IMR-90 (cell line): ENCODE measurements around the gene FGFRL1. TPM values are rescaled to one million over a fixed set of nuclear protein-coding genes. Genes with fewer than 3 reads are reported as not detected.

Experiments used
- ATAC-seq: fragments of 200-7000 bp; cut with Tn5 transposase; 2 replicates; pipeline ENCODE4 v1.9.1; 2020; ENCODE audit warnings: low read depth, mild to moderate bottlenecking, moderate library complexity
- BruUV-seq: library from RNA; stranded (reverse); fragments of 400-500 nt; replicated peaks from 2 replicates; lab custom pipeline; 2021; lab: Mats Ljungman, UMichigan
- CTCF ChIA-PET: fragments of 300-600 bp; formaldehyde crosslinking; extraction: SDS; loops from one replicate; lab custom pipeline; 2021; ENCODE audit warnings: antibody characterized with exemption; lab: Yijun Ruan, JAX
- POLR2A ChIA-PET: fragments of 300-600 bp; sonication (Branson Sonifier 250); formaldehyde crosslinking; loops from one replicate; lab custom pipeline; 2022; ENCODE audit warnings: antibody characterized with exemption; ENCODE audit not compliant: unreplicated experiment; lab: Charles Lee
- DNase-seq: peaks from one replicate; pipeline ENCODE4 v3.0.0; 2013
- H2AFZ ChIP-seq: replicated peaks from 2 replicates; pipeline ENCODE3; 2013; ENCODE audit warnings: low read length, mild to moderate bottlenecking; ENCODE audit not compliant: poor library complexity
- H2AK5ac ChIP-seq: 2 replicates; pipeline ENCODE4 v1.6.1; 2013; ENCODE audit warnings: low read depth, low read length, inconsistent platforms
- H2AK9ac ChIP-seq: replicated peaks from 2 replicates; pipeline ENCODE3; 2013; ENCODE audit warnings: mild to moderate bottlenecking, low read depth, low read length, moderate library complexity; ENCODE audit not compliant: poor library complexity
- H2BK120ac ChIP-seq: 2 replicates; pipeline ENCODE4 v1.6.1; 2013; ENCODE audit warnings: low read depth, low read length, inconsistent platforms
- H2BK15ac ChIP-seq: 3 replicates; pipeline ENCODE4 v1.6.1; 2013; ENCODE audit warnings: low read depth, low read length, inconsistent platforms
- H2BK20ac ChIP-seq: 2 replicates; pipeline ENCODE4 v1.6.1; 2013; ENCODE audit warnings: low read depth, mild to moderate bottlenecking, inconsistent platforms, low read length, moderate library complexity
- H2BK5ac ChIP-seq: 2 replicates; pipeline ENCODE4 v1.6.1; 2013; ENCODE audit warnings: mild to moderate bottlenecking, low read depth, low read length, inconsistent platforms; ENCODE audit not compliant: poor library complexity, severe bottlenecking
- H3K14ac ChIP-seq: replicated peaks from 2 replicates; pipeline ENCODE4 v1.6.1; 2013; ENCODE audit warnings: low read depth, low read length, inconsistent platforms
- H3K18ac ChIP-seq: 2 replicates; pipeline ENCODE4 v1.6.1; 2013; ENCODE audit warnings: low read depth, low read length, control low read depth
- H3K23ac ChIP-seq: 2 replicates; pipeline ENCODE4 v1.6.1; 2013; ENCODE audit warnings: low read depth, low read length, inconsistent platforms
- H3K27ac ChIP-seq: 2 replicates; pipeline ENCODE4 v1.5.1; 2013; ENCODE audit warnings: mild to moderate bottlenecking, control low read depth, low read length; ENCODE audit not compliant: insufficient read depth
- H3K27me3 ChIP-seq: 2 replicates; pipeline ENCODE4 v1.6.1; 2013; ENCODE audit warnings: low read length; ENCODE audit not compliant: control insufficient read depth, insufficient read depth
- H3K36me3 ChIP-seq: 2 replicates; pipeline ENCODE4 v1.6.1; 2013; ENCODE audit warnings: low read length, mixed read lengths; ENCODE audit not compliant: control insufficient read depth, insufficient read depth
- H3K4ac ChIP-seq: 2 replicates; pipeline ENCODE4 v1.6.1; 2013; ENCODE audit warnings: low read depth, low read length, inconsistent platforms
- H3K4me1 ChIP-seq: 2 replicates; pipeline ENCODE4 v1.6.1; 2013; ENCODE audit warnings: low read length, mixed read lengths; ENCODE audit not compliant: control insufficient read depth, insufficient read depth
- H3K4me2 ChIP-seq: 2 replicates; pipeline ENCODE4 v1.6.1; 2013; ENCODE audit warnings: low read depth, mild to moderate bottlenecking, control low read depth, low read length, moderate library complexity
- H3K4me3 ChIP-seq: 2 replicates; pipeline ENCODE4 v1.5.1; 2013; ENCODE audit warnings: low read depth, mild to moderate bottlenecking, control low read depth, low read length, moderate library complexity; ENCODE audit not compliant: insufficient read depth
- H3K56ac ChIP-seq: 2 replicates; pipeline ENCODE4 v1.6.1; 2013; ENCODE audit warnings: low read length, inconsistent platforms; ENCODE audit not compliant: insufficient read depth; ENCODE audit errors: extremely low read depth
- H3K79me1 ChIP-seq, 2 experiments: 2 replicates each; pipeline ENCODE4 v1.6.1; 2013; ENCODE audit warnings: low read length in 2 of 2, inconsistent platforms in 1 of 2, low read depth in 1 of 2
- H3K9ac ChIP-seq: 2 replicates; pipeline ENCODE4 v1.6.1; 2013; ENCODE audit warnings: low read depth, low read length, control low read depth
- H3K9me1 ChIP-seq: 2 replicates; pipeline ENCODE4 v1.6.1; 2013; ENCODE audit warnings: low read length, inconsistent platforms; ENCODE audit not compliant: insufficient read depth
- H3K9me3 ChIP-seq: 2 replicates; pipeline ENCODE4 v1.6.1; 2013; ENCODE audit warnings: low read length; ENCODE audit not compliant: control insufficient read depth, insufficient read depth
- H4K20me1 ChIP-seq: 2 replicates; pipeline ENCODE4 v1.6.1; 2013; ENCODE audit warnings: low read length, inconsistent platforms; ENCODE audit not compliant: insufficient read depth
- H4K5ac ChIP-seq: 2 replicates; pipeline ENCODE4 v1.6.1; 2013; ENCODE audit warnings: mild to moderate bottlenecking, low read depth, low read length, control low read depth
- H4K8ac ChIP-seq, 2 experiments: 2 replicates each; pipeline ENCODE4 v1.6.1; 2013; ENCODE audit warnings: low read depth in 2 of 2, low read length in 2 of 2, control low read depth in 1 of 2, inconsistent platforms in 1 of 2
- H4K91ac ChIP-seq: 2 replicates; pipeline ENCODE4 v1.6.1; 2013; ENCODE audit warnings: low read depth, low read length, inconsistent platforms; ENCODE audit not compliant: insufficient read depth
- CEBPB ChIP-seq: IDR thresholded peaks from 2 replicates; pipeline ENCODE4 v1.6.1; 2012; ENCODE audit warnings: low read depth, low read length, improper control_type of control experiment
- CHD1 ChIP-seq: IDR thresholded peaks from 2 replicates; pipeline ENCODE4 v1.6.1; 2012; ENCODE audit warnings: low read depth, low read length, improper control_type of control experiment
- FOS ChIP-seq: fragments of 150-350 bp; IDR thresholded peaks from 2 replicates; pipeline ENCODE4 v1.6.1; 2016; ENCODE audit warnings: low read depth, low read length
- MAZ ChIP-seq: IDR thresholded peaks from 2 replicates; pipeline ENCODE4 v1.6.1; 2012; ENCODE audit warnings: low read depth, mild to moderate bottlenecking, low read length, improper control_type of control experiment, moderate library complexity, borderline replicate concordance
- MXI1 ChIP-seq: IDR thresholded peaks from 2 replicates; pipeline ENCODE4 v1.6.1; 2012; ENCODE audit warnings: low read depth, mild to moderate bottlenecking, low read length, moderate library complexity, borderline replicate concordance
- POLR2A ChIP-seq: IDR thresholded peaks from 2 replicates; pipeline ENCODE4 v1.6.1; 2012; ENCODE audit warnings: mild to moderate bottlenecking, low read depth, low read length
- RCOR1 ChIP-seq: IDR thresholded peaks from 2 replicates; pipeline ENCODE4 v1.6.1; 2012; ENCODE audit warnings: mild to moderate bottlenecking, low read length, improper control_type of control experiment; ENCODE audit not compliant: insufficient replicate concordance
- WGBS, 2 experiments: methylation state at CpG; one replicate each; pipeline versions ENCODE4 v1.1.5 to v1.1.7; 2013; ENCODE audit warnings: missing lambda C conversion rate in 2 of 2; ENCODE audit not compliant: insufficient read length in 1 of 2; ENCODE audit errors: extremely low coverage in 2 of 2; 5-methylcytosine and 5-hydroxymethylcytosine counted together
- dilution Hi-C: fragments of 300-500 bp; cut with HindIII; formaldehyde crosslinking; loops from one replicate; pipeline ENCODE4 v1.14.3; 2018; ENCODE audit warnings: low sequenced_read_pairs; ENCODE audit not compliant: unreplicated experiment
- in situ Hi-C: fragments of 300-500 bp; cut with MboI; formaldehyde crosslinking; loops from 3 replicates; pipeline ENCODE4 v1.14.3; 2019; ENCODE audit warnings: low sequenced_read_pairs, inconsistent platforms, mixed read lengths
- intact Hi-C: fragments of 100-400 bp; cut with micrococcal nuclease; formaldehyde crosslinking; loops from 2 replicates; pipeline ENCODE4 v1.10.0; 2022
- polyA plus RNA-seq, 3 experiments: library from polyadenylated mRNA; depleted of rRNA; stranded (reverse); fragments of >200 nt; gene quantifications; 2 replicates each; pipeline ENCODE4 v1.2.3, GENCODE V29; 2012; ENCODE audit warnings: low replicate concordance in 1 of 3
- total RNA-seq: library from RNA; depleted of rRNA; stranded (reverse); fragments of >200 nt; gene quantifications from 2 replicates; pipeline ENCODE4 v1.2.3, GENCODE V29; 2012
- TF ChIP-seq, protein P1 (sequence below): conservative IDR thresholded peaks from 2 replicates; pipeline ENCODE4 v1.5.1; 2012; ENCODE audit warnings: mild to moderate bottlenecking, low read depth, low read length, improper control_type of control experiment

FGFRL1 gene
- total and polyA plus RNA-seq, 2 of the 4 experiments (the other 2 are of a cell fraction): 49.3 to 78.8 TPM

GRCh38 chr4:1058997-1059665 is 47.7 kb downstream of the FGFRL1 start (continued):
- no peak for TF ChIP-seq CEBPB
- TF ChIP-seq RCOR1: no peak
- no peak for TF ChIP-seq FOS
- TF ChIP-seq POLR2A: no peak
- no peak for TF ChIP-seq MXI1
- no peak for TF ChIP-seq MAZ

GRCh38 chr4:1060121-1060520 is 48.7 kb downstream of the FGFRL1 start:
- H3K4me1 ChIP-seq: no peaks in the 10 kb centered on the region
- no peak overlapping the region for H4K8ac ChIP-seq
- H2BK120ac ChIP-seq: no peak overlapping the region
- H4K20me1 ChIP-seq: no peaks in the 10 kb centered on the region
- H3K23ac ChIP-seq: no peak overlapping the region
- no peak overlapping the region for H4K91ac ChIP-seq
- WGBS, 2 experiments: 43% methylated on average over 4 of the region's 10 CpGs; no CpG with 5 or more reads in 1 of the 2 experiments
- no peaks in the 10 kb centered on the region for H3K79me1 ChIP-seq
- no peak overlapping the region for H3K27ac ChIP-seq
- H3K14ac ChIP-seq: no peak overlapping the region
- ChIA-PET CTCF (no interaction called here), POLR2A (no interaction called here)
- no peak overlapping the region for H2AK9ac ChIP-seq
- no peak overlapping the region for H3K9ac ChIP-seq
- H3K9me1 ChIP-seq: no peaks in the 10 kb centered on the region
- no peak for TF ChIP-seq CHD1
- TF ChIP-seq, protein P1, sequence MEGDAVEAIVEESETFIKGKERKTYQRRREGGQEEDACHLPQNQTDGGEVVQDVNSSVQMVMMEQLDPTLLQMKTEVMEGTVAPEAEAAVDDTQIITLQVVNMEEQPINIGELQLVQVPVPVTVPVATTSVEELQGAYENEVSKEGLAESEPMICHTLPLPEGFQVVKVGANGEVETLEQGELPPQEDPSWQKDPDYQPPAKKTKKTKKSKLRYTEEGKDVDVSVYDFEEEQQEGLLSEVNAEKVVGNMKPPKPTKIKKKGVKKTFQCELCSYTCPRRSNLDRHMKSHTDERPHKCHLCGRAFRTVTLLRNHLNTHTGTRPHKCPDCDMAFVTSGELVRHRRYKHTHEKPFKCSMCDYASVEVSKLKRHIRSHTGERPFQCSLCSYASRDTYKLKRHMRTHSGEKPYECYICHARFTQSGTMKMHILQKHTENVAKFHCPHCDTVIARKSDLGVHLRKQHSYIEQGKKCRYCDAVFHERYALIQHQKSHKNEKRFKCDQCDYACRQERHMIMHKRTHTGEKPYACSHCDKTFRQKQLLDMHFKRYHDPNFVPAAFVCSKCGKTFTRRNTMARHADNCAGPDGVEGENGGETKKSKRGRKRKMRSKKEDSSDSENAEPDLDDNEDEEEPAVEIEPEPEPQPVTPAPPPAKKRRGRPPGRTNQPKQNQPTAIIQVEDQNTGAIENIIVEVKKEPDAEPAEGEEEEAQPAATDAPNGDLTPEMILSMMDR: no peak
- H2AK5ac ChIP-seq: no peak overlapping the region
- DNase-seq: no peak
- no peaks in the 10 kb centered on the region for H3K9me3 ChIP-seq
- no peak overlapping the region for H3K18ac ChIP-seq
- in situ Hi-C loops: no loop called here
- no peak overlapping the region for H3K4me3 ChIP-seq
- no peak overlapping the region for H2AFZ ChIP-seq
- peaks cover 67% of the 10 kb centered on the region for H3K27me3 ChIP-seq
- H3K36me3 ChIP-seq: no peaks in the 10 kb centered on the region
- intact Hi-C loops: no loop called here
- no peak overlapping the region for H3K56ac ChIP-seq
- H4K5ac ChIP-seq: no peak overlapping the region
- no peak for ATAC-seq
- no peak overlapping the region for H2BK15ac ChIP-seq
- no peak overlapping the region for H2BK20ac ChIP-seq
- no peak overlapping the region for H2BK5ac ChIP-seq
- no peak overlapping the region for H3K4me2 ChIP-seq
- dilution Hi-C loops: no loop called here
- H3K4ac ChIP-seq: no peak overlapping the region
- BruUV-seq: no TSS peak
